Measurements from ENCODE around the gene AGFG2.
"Not testable (repeated sequence)": the region's sequence is repeated elsewhere in the genome, so short reads cannot be mapped to it uniquely, and the experiment has no call there.

The AGFG2 gene

GRCh38 chr7:100555701-100556100 is 16.7 kb downstream of the AGFG2 start:
- DNase-seq, result no peak

GRCh38 chr7:100556541-100556940 is 17.5 kb downstream of the AGFG2 start:
- no peak for DNase-seq

GRCh38 chr7:100559127-100559526 is 20.1 kb downstream of the AGFG2 start:
- no peak for DNase-seq

- no peak for DNase-seq
Observed at GRCh38 chr7:100561491-100562194, 22.6 kb downstream of the AGFG2 start.

- no peak for DNase-seq
Observed at GRCh38 chr7:100562195-100563099, 23.4 kb downstream of the AGFG2 start.

GRCh38 chr7:100563100-100563564 is 24.1 kb downstream of the AGFG2 start:
- DNase-seq, result no peak

- DNase-seq, result no peak
Observed at GRCh38 chr7:100563809-100564400, 24.9 kb downstream of the AGFG2 start.

GRCh38 chr7:100564405-100564804 is 25.4 kb downstream of the AGFG2 start:
- DNase-seq, result not testable (repeated sequence)

GRCh38 chr7:100565133-100565571 is 26.1 kb downstream of the AGFG2 start:
- DNase-seq, result no peak

- no peak for DNase-seq
Observed at GRCh38 chr7:100566018-100566531, 27.1 kb downstream of the AGFG2 start.

- no peak for DNase-seq
Observed at GRCh38 chr7:100567031-100567730, 28.2 kb downstream of the AGFG2 start.

- no peak for DNase-seq
Observed at GRCh38 chr7:100567751-100568175, 28.8 kb downstream of the AGFG2 start.

- DNase-seq, result no peak
Observed at GRCh38 chr7:100568176-100568895, 29.3 kb downstream of the AGFG2 start.

GRCh38 chr7:100568896-100569844 is 30.2 kb downstream of the AGFG2 start:
- peak; percentile 44 for DNase-seq

GRCh38 chr7:100570954-100571828 is 32.2 kb downstream of the AGFG2 start:
- DNase-seq, result no peak

- DNase-seq, result no peak
Observed at GRCh38 chr7:100571829-100572116, 32.8 kb downstream of the AGFG2 start.

GRCh38 chr7:100572281-100572948 is 33.4 kb downstream of the AGFG2 start:
- DNase-seq, result no peak

GRCh38 chr7:100572949-100573675 is 34.1 kb downstream of the AGFG2 start:
- no peak for DNase-seq
